NCI-H1417 (cell line): ENCODE results near the gene LPO.

ENCODE experiments used
- DNase-seq, 3 experiments: peaks; one replicate each; lab custom pipeline; 2025; lab: John Stamatoyannopoulos, UW

The LPO gene

GRCh38 chr17:58229384-58229783, 9.0 kb upstream of the LPO start:
- DNase-seq = no peak

- DNase-seq = no peak
Observed at GRCh38 chr17:58229881-58230280, 8.5 kb upstream of the LPO start.

GRCh38 chr17:58231641-58232040, 6.7 kb upstream of the LPO start:
- DNase-seq = no peak

- no peak for DNase-seq
Observed at GRCh38 chr17:58232707-58233156, 5.7 kb upstream of the LPO start.

- DNase-seq = no peak
Observed at GRCh38 chr17:58233543-58233942, 4.8 kb upstream of the LPO start.

GRCh38 chr17:58234512-58234911, 3.9 kb upstream of the LPO start:
- DNase-seq = no peak

GRCh38 chr17:58235821-58236220, 2.6 kb upstream of the LPO start:
- no peak for DNase-seq

- DNase-seq = no peak
Observed at GRCh38 chr17:58236394-58236793, 2.0 kb upstream of the LPO start.

- DNase-seq = no peak
Observed at GRCh38 chr17:58239987-58240386, 1.6 kb downstream of the LPO start.

GRCh38 chr17:58242171-58242784, 3.9 kb downstream of the LPO start:
- DNase-seq = no peak

- no peak for DNase-seq
Observed at GRCh38 chr17:58244963-58245362, 6.6 kb downstream of the LPO start.

- no peak for DNase-seq
Observed at GRCh38 chr17:58245428-58246103, 7.2 kb downstream of the LPO start.

- DNase-seq = no peak
Observed at GRCh38 chr17:58246104-58246740, 7.8 kb downstream of the LPO start.

GRCh38 chr17:58246781-58247180, 8.4 kb downstream of the LPO start:
- DNase-seq = no peak

- no peak for DNase-seq
Observed at GRCh38 chr17:58247511-58248363, 9.4 kb downstream of the LPO start.

GRCh38 chr17:58248955-58249269, 10.5 kb downstream of the LPO start:
- no peak for DNase-seq

GRCh38 chr17:58249270-58250133, 11.1 kb downstream of the LPO start:
- peak; percentile 48 to 92 (median 90) for DNase-seq

- peak in 1 of 3 experiments; percentile 34 for DNase-seq
Observed at GRCh38 chr17:58250344-58251011, 12.1 kb downstream of the LPO start.

- no peak for DNase-seq
Observed at GRCh38 chr17:58252141-58252540, 13.8 kb downstream of the LPO start.

GRCh38 chr17:58253082-58253481, 14.7 kb downstream of the LPO start:
- DNase-seq = no peak

- DNase-seq = no peak
Observed at GRCh38 chr17:58254803-58255202, 16.4 kb downstream of the LPO start.
